GM12878 (cell line): Measurements from ENCODE around the gene RBP3. TPM values are rescaled to one million over a fixed set of nuclear protein-coding genes. Genes with fewer than 3 reads are reported as not detected.

Experiments used
- ATAC-seq: fragments of 200-7000 bp; cut with Tn5 transposase; 3 replicates; pipeline ENCODE4 v1.9.1; 2020; ENCODE audit warnings: mild to moderate bottlenecking, moderate library complexity
- BruUV-seq: library from RNA; stranded (reverse); fragments of 400-500 nt; replicated peaks from 2 replicates; lab custom pipeline; 2021; lab: Mats Ljungman, UMichigan
- CTCF ChIA-PET: fragments of 300-600 bp; sonication (Branson Sonifier 250); formaldehyde crosslinking; extraction: SDS; loops from one replicate; lab custom pipeline; 2021; ENCODE audit warnings: inconsistent platforms; lab: Yijun Ruan, JAX
- POLR2A ChIA-PET: fragments of 350-600 bp; formaldehyde crosslinking; extraction: SDS; loops from one replicate; lab custom pipeline; 2021; ENCODE audit warnings: inconsistent platforms; lab: Charles Lee
- RAD21 ChIA-PET: fragments of 300-600 bp; sonication (Branson Sonifier 250); formaldehyde crosslinking; loops from one replicate; lab custom pipeline; 2023; ENCODE audit warnings: antibody characterized with exemption; ENCODE audit not compliant: unreplicated experiment; lab: Charles Lee
- SMC1A ChIA-PET: fragments of 300-600 bp; sonication (Branson Sonifier 250); formaldehyde crosslinking; loops from one replicate; lab custom pipeline; 2023; ENCODE audit not compliant: unreplicated experiment, uncharacterized antibody; lab: Charles Lee
- DNase-seq: peaks from one replicate; pipeline ENCODE4 v3.0.0-alpha.2; 2011; ENCODE audit warnings: low read depth, low spot score
- FAIRE-seq: peaks from 3 replicates; lab custom pipeline; 2011; peaks lifted over from hg19 to GRCh38; lab: Jason Lieb, UNC
- H2AFZ ChIP-seq: 2 replicates; pipeline ENCODE4 v1.6.0; 2011; ENCODE audit warnings: low read depth, low read length, control low read depth; ENCODE audit not compliant: control insufficient read depth
- H3K27ac ChIP-seq: 2 replicates; pipeline ENCODE4 v1.5.1; 2011; ENCODE audit warnings: control low read depth; ENCODE audit not compliant: control insufficient read depth, insufficient read depth
- H3K27me3 ChIP-seq, 2 experiments: replicated peaks in 1 of 2; 2 replicates each; pipeline versions ENCODE4 v1.6.0 to v1.6.1; 2011; ENCODE audit warnings: low read length in 1 of 2; ENCODE audit not compliant: control insufficient read depth in 2 of 2, insufficient read depth in 2 of 2
- H3K36me3 ChIP-seq, 2 experiments: 2 replicates each; pipeline ENCODE4 v1.5.1; 2011; ENCODE audit warnings: low read length in 1 of 2; ENCODE audit not compliant: control insufficient read depth in 2 of 2, insufficient read depth in 2 of 2
- H3K4me1 ChIP-seq: 2 replicates; pipeline ENCODE4 v1.6.1; 2011; ENCODE audit warnings: mild to moderate bottlenecking, low read length, moderate library complexity, mixed read lengths; ENCODE audit not compliant: control insufficient read depth, insufficient read depth
- H3K4me2 ChIP-seq: 2 replicates; pipeline ENCODE4 v1.6.0; 2011; ENCODE audit warnings: control low read depth; ENCODE audit not compliant: control insufficient read depth, insufficient read depth
- H3K4me3 ChIP-seq: fragments of 200-600 bp; sonication (generic); 2 replicates; pipeline ENCODE4 v1.5.1; 2016
- H3K79me2 ChIP-seq: 2 replicates; pipeline ENCODE4 v1.6.0; 2011; ENCODE audit warnings: low read length; ENCODE audit not compliant: control insufficient read depth, insufficient read depth
- H3K9ac ChIP-seq: 2 replicates; pipeline ENCODE4 v1.8.0; 2011; ENCODE audit warnings: low read length, control low read depth, mixed read lengths; ENCODE audit not compliant: control insufficient read depth, insufficient read depth
- H3K9me3 ChIP-seq: replicated peaks from 3 replicates; pipeline ENCODE4 v1.5.1; 2011; ENCODE audit warnings: mild to moderate bottlenecking, low read length; ENCODE audit not compliant: control insufficient read depth, insufficient read depth
- H4K20me1 ChIP-seq: 2 replicates; pipeline ENCODE4 v1.6.0; 2011; ENCODE audit not compliant: control insufficient read depth, insufficient read depth
- BMI1 ChIP-seq: fragments of 450-650 bp; IDR thresholded peaks from 2 replicates; pipeline ENCODE4 v1.6.1; 2016; ENCODE audit warnings: mild to moderate bottlenecking, moderate library complexity, borderline replicate concordance
- ETV6 ChIP-seq, 2 experiments: fragments of 450-650 bp in 1 of 2; IDR thresholded peaks in 1 of 2; conservative IDR thresholded peaks in 1 of 2; 2 replicates each; pipeline ENCODE4 v1.6.1; 2014; ENCODE audit warnings: antibody characterized with exemption in 1 of 2, borderline replicate concordance in 1 of 2, low read depth in 1 of 2, mild to moderate bottlenecking in 1 of 2, moderate library complexity in 1 of 2
- HDGF ChIP-seq: fragments of 450-650 bp; IDR thresholded peaks from 2 replicates; pipeline ENCODE4 v1.6.1; 2016; ENCODE audit warnings: antibody characterized with exemption
- NR2C1 ChIP-seq: fragments of 450-650 bp; IDR thresholded peaks from 2 replicates; pipeline ENCODE4 v1.6.1; 2017; ENCODE audit warnings: antibody characterized with exemption, mild to moderate bottlenecking, moderate library complexity
- SIN3A ChIP-seq: IDR thresholded peaks from 2 replicates; pipeline ENCODE4 v1.6.1; 2012; ENCODE audit warnings: low read depth, low read length, improper control_type of control experiment
- SMARCA5 ChIP-seq: fragments of 450-650 bp; IDR thresholded peaks from 2 replicates; pipeline ENCODE4 v1.6.1; 2017; ENCODE audit warnings: mild to moderate bottlenecking
- SREBF1 ChIP-seq: IDR thresholded peaks from 2 replicates; pipeline ENCODE4 v1.6.1; 2012; ENCODE audit warnings: mild to moderate bottlenecking, low read length
- SUZ12 ChIP-seq: fragments of 200-600 bp; sonication (generic); IDR thresholded peaks from one replicate; pipeline ENCODE4 v1.6.1; 2018; ENCODE audit warnings: antibody characterized with exemption, mild to moderate bottlenecking; ENCODE audit not compliant: unreplicated experiment
- WGBS: methylation state at CpG from one replicate; pipeline ENCODE4 v1.1.6; 2016; ENCODE audit warnings: low lambda C conversion rate; ENCODE audit not compliant: insufficient replicate concordance, insufficient coverage; ENCODE audit errors: missing lambda C conversion rate; 5-methylcytosine and 5-hydroxymethylcytosine counted together
- in situ Hi-C: fragments of 300-500 bp; cut with MboI; formaldehyde crosslinking; loops from 9 replicates; pipeline ENCODE4 v1.14.3; 2018; ENCODE audit warnings: mixed read lengths
- intact Hi-C: fragments of 100-400 bp; cut with micrococcal nuclease; formaldehyde crosslinking; loops from one replicate; pipeline ENCODE4 v1.14.2; 2022; ENCODE audit not compliant: unreplicated experiment
- polyA plus RNA-seq, 11 experiments: library from polyadenylated mRNA; depleted of rRNA in 4 of 11; unstranded in 6 of 11; stranded (reverse) in 5 of 11; fragments of >200 nt; fragmentation: Nextera tagmentation in 4 of 11; fragmentation: Illumina TruSeq in 1 of 11; extraction: Ambion mirVana in 4 of 11; extraction: Trizol in 1 of 11; gene quantifications; 1 replicate in 1 of 11; 2 replicates in 10 of 11; pipeline versions ENCODE4 v1.2.1 to v1.2.3, GENCODE V29; 2011 to 2016; ENCODE audit warnings: inconsistent platforms in 2 of 11, missing spikeins in 2 of 11, low read depth in 1 of 11
- total RNA-seq, 4 experiments: library from RNA; depleted of rRNA in 3 of 4; stranded (reverse); fragments of >200 nt in 3 of 4; fragmentation: Illumina TruSeq in 1 of 4; extraction: Trizol in 1 of 4; gene quantifications; 2 replicates each; pipeline versions ENCODE4 v1.2.1 to v1.2.3, GENCODE V29; 2013 to 2021
- TF ChIP-seq, protein P1 (sequence below): fragments of 150-350 bp; IDR thresholded peaks from 2 replicates; pipeline ENCODE4 v1.6.1; 2016; ENCODE audit warnings: low read depth, low read length
- TF ChIP-seq, protein P2 (sequence below), 3 experiments: IDR thresholded peaks in 2 of 3; conservative IDR thresholded peaks in 1 of 3; 2 replicates each; pipeline ENCODE4 v1.5.1; 2011; ENCODE audit warnings: low read depth in 3 of 3, low read length in 3 of 3, mild to moderate bottlenecking in 3 of 3, control low read depth in 2 of 3, moderate library complexity in 2 of 3, inconsistent platforms in 1 of 3, mixed read lengths in 1 of 3; ENCODE audit not compliant: control insufficient read depth in 2 of 3, insufficient read depth in 1 of 3; ENCODE audit errors: extremely low read depth in 1 of 3

RBP3 gene
- total and polyA plus RNA-seq, 10 of the 15 experiments (the other 5 are each of a cell fraction or from before 2014, with no cell fraction given), result not detected

DNA sequence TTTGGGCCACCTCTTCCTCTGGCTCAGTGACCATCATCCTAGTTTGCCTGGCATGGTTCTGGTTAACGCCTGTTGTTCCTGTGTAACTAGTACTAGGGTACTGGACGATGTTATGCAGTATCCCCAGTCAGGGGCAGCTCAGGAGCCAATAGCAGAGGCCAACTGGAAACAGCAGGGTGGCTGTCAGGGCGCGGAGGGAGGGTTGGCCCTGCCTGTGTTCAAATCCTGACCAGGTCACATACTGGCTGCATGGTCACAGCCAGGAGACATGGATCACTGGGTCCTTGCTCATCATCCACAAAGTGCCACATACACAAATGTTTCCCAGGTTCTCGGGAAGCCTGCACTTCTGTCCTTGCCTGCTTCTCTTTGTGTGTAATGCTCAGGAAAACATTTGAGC is 12.3 kb upstream of the RBP3 start:
- H3K27ac ChIP-seq, result no peak overlapping the region
- no peaks in the 10 kb centered on the region for H3K4me1 ChIP-seq
- POLR2A ChIA-PET, result no interaction called here
- in situ Hi-C loops (no loop called here), intact Hi-C loops (no loop called here)
- H4K20me1 ChIP-seq, result no peaks in the 10 kb centered on the region
- ATAC-seq (no peak), FAIRE-seq (no peak), DNase-seq (no peak)
- CTCF ChIA-PET, result interaction anchor here (0.7 kb wide), 1 partner anchor 26 kb away, joined by 3 read pairs; no protein-coding TSS in a partner anchor
- no peak overlapping the region for H3K4me2 ChIP-seq
- no peaks in the 10 kb centered on the region for H3K79me2 ChIP-seq
- H3K9ac ChIP-seq, result no peak overlapping the region
- 51% methylated on average over 5 of the region's 5 CpGs for WGBS
- RAD21 ChIA-PET, result no interaction called here
- TF ChIP-seq SMARCA5 (no peak), SREBF1 (no peak), ETV6 (conservative IDR thresholded peaks at IDR 0.05 in 1 of 2, IDR thresholded peaks at IDR 0.05 in 1 of 2; ENCODE audit: borderline replicate concordance in 1 of 2, low read depth in 1 of 2) (no peak), NR2C1 (no peak), HDGF (no peak), SIN3A (no peak), SUZ12 (no peak), BMI1 (no peak)
- TF ChIP-seq, protein P1, sequence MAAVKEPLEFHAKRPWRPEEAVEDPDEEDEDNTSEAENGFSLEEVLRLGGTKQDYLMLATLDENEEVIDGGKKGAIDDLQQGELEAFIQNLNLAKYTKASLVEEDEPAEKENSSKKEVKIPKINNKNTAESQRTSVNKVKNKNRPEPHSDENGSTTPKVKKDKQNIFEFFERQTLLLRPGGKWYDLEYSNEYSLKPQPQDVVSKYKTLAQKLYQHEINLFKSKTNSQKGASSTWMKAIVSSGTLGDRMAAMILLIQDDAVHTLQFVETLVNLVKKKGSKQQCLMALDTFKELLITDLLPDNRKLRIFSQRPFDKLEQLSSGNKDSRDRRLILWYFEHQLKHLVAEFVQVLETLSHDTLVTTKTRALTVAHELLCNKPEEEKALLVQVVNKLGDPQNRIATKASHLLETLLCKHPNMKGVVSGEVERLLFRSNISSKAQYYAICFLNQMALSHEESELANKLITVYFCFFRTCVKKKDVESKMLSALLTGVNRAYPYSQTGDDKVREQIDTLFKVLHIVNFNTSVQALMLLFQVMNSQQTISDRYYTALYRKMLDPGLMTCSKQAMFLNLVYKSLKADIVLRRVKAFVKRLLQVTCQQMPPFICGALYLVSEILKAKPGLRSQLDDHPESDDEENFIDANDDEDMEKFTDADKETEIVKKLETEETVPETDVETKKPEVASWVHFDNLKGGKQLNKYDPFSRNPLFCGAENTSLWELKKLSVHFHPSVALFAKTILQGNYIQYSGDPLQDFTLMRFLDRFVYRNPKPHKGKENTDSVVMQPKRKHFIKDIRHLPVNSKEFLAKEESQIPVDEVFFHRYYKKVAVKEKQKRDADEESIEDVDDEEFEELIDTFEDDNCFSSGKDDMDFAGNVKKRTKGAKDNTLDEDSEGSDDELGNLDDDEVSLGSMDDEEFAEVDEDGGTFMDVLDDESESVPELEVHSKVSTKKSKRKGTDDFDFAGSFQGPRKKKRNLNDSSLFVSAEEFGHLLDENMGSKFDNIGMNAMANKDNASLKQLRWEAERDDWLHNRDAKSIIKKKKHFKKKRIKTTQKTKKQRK, result no peak
- TF ChIP-seq, protein P2, sequence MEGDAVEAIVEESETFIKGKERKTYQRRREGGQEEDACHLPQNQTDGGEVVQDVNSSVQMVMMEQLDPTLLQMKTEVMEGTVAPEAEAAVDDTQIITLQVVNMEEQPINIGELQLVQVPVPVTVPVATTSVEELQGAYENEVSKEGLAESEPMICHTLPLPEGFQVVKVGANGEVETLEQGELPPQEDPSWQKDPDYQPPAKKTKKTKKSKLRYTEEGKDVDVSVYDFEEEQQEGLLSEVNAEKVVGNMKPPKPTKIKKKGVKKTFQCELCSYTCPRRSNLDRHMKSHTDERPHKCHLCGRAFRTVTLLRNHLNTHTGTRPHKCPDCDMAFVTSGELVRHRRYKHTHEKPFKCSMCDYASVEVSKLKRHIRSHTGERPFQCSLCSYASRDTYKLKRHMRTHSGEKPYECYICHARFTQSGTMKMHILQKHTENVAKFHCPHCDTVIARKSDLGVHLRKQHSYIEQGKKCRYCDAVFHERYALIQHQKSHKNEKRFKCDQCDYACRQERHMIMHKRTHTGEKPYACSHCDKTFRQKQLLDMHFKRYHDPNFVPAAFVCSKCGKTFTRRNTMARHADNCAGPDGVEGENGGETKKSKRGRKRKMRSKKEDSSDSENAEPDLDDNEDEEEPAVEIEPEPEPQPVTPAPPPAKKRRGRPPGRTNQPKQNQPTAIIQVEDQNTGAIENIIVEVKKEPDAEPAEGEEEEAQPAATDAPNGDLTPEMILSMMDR (IDR thresholded peaks at IDR 0.05 in 2 of 3, conservative IDR thresholded peaks at IDR 0.05 in 1 of 3; ENCODE audit: control insufficient read depth in 2 of 3, extremely low read depth in 1 of 3, insufficient read depth in 1 of 3, low read depth in 3 of 3, low read length in 3 of 3), result no peak
- no peaks in the 10 kb centered on the region for H3K36me3 ChIP-seq
- no peak overlapping the region for H3K4me3 ChIP-seq
- H3K9me3 ChIP-seq, result no peaks in the 10 kb centered on the region
- BruUV-seq, result no TSS peak
- H3K27me3 ChIP-seq, result no peaks in the 10 kb centered on the region; a peak in 3 of 4 replicates
- H2AFZ ChIP-seq, result no peak overlapping the region
- SMC1A ChIA-PET, result no interaction called here
